HT1080 (cell line): ENCODE measurements around the gene CENPW. TPM values are rescaled to one million over a fixed set of nuclear protein-coding genes. Genes with fewer than 3 reads are reported as not detected.
A peak's percentile ranks its signal among the peaks of the same experiment; 100 is the strongest.

Experiments used
- DNase-seq: peaks from one replicate; pipeline ENCODE4 v3.0.0-alpha.2; 2015; ENCODE audit warnings: low read depth
- polyA plus RNA-seq, 2 experiments: library from polyadenylated mRNA; depleted of rRNA; stranded (reverse); fragments of >200 nt; gene quantifications; 2 replicates each; pipeline ENCODE4 v1.2.3, GENCODE V29; 2015
- total RNA-seq: library from RNA; depleted of rRNA; stranded (reverse); fragments of >200 nt; shearing (Covaris generic); gene quantifications from 2 replicates; pipeline ENCODE4 v1.2.3, GENCODE V29; 2014; rRNA removed

Gene CENPW
- 28.5 TPM in 2 replicates for total RNA-seq
- polyA plus RNA-seq (2015; cell fraction: cytosol; rRNA removed) = 14.6 and 24.9 TPM in 2 replicates
- polyA plus RNA-seq (2015; cell fraction: nucleus; rRNA removed) = 7.6 and 14.6 TPM in 2 replicates

GRCh38 chr6:126339796-126340609, at the start of gene CENPW:
Gene CENPW, plus strand, starts transcription at chr6:126340115. Its CDS starts 159 bp downstream, at chr6:126340274.
- peak; percentile 94 for DNase-seq

GRCh38 chr6:126293891-126294524, 45.9 kb upstream of the CENPW start:
- no peak for DNase-seq

- no peak for DNase-seq
Measured at GRCh38 chr6:126300126-126300525, 39.8 kb upstream of the CENPW start.

GRCh38 chr6:126300735-126301134, 39.2 kb upstream of the CENPW start:
- DNase-seq = no peak

- DNase-seq = peak; percentile 85
Measured at GRCh38 chr6:126302191-126302590, 37.7 kb upstream of the CENPW start.

GRCh38 chr6:126307849-126308248, 32.1 kb upstream of the CENPW start:
- peak; percentile 70 for DNase-seq

- no peak for DNase-seq
Measured at GRCh38 chr6:126308362-126308761, 31.6 kb upstream of the CENPW start.

- DNase-seq = peak; percentile 37
Measured at GRCh38 chr6:126312013-126312665, 27.8 kb upstream of the CENPW start.

GRCh38 chr6:126313941-126314340, 26.0 kb upstream of the CENPW start:
- no peak for DNase-seq

GRCh38 chr6:126318797-126319196, 21.1 kb upstream of the CENPW start:
- no peak for DNase-seq

GRCh38 chr6:126333729-126334128, 6.2 kb upstream of the CENPW start:
- no peak for DNase-seq

GRCh38 chr6:126335210-126335609, 4.7 kb upstream of the CENPW start:
- DNase-seq = peak; percentile 25

- peak; percentile 20 for DNase-seq
Measured at GRCh38 chr6:126337323-126337722, 2.6 kb upstream of the CENPW start.

- no peak for DNase-seq
Measured at GRCh38 chr6:126341126-126341525, 1.2 kb downstream of the CENPW start.

GRCh38 chr6:126344181-126344580, 4.3 kb downstream of the CENPW start:
- no peak for DNase-seq

- no peak for DNase-seq
Measured at GRCh38 chr6:126351960-126352359, 12.0 kb downstream of the CENPW start.

- DNase-seq = no peak
Measured at GRCh38 chr6:126352514-126352913, 12.6 kb downstream of the CENPW start.

GRCh38 chr6:126356526-126356925, 16.6 kb downstream of the CENPW start:
- no peak for DNase-seq

- DNase-seq = no peak
Measured at GRCh38 chr6:126359936-126360537, 20.1 kb downstream of the CENPW start.

- no peak for DNase-seq
Measured at GRCh38 chr6:126361832-126362440, 22.0 kb downstream of the CENPW start.

- DNase-seq = no peak
Measured at GRCh38 chr6:126367849-126368248, 27.9 kb downstream of the CENPW start.
